ENCODE measurements around the gene NDUFS2.

GRCh38 chr1:161261261-161262235 is 59.4 kb downstream of the NDUFS2 start:
- TF ChIP-seq EZH2phosphoT487 (IDR thresholded peaks at IDR 0.05; ENCODE audit: borderline replicate concordance, low read depth, low read length) (no peak), CTCF (conservative IDR thresholded peaks at IDR 0.05; ENCODE audit: low read length) (no peak)

Measured in OCI-LY7 (cell line).